Ovary (tissue), 9 donors: ENCODE data around the gene NEK3. TPM values are rescaled to one million over a fixed set of nuclear protein-coding genes. Genes with fewer than 3 reads are reported as not detected.

Experiments
- DNase-seq, 5 donors: peaks; one replicate each; pipeline ENCODE4 v3.0.0-alpha.2; 2019 to 2020
- H3K27ac ChIP-seq, 2 donors: fragments of 200-600 bp; one replicate each; pipeline versions ENCODE4 v1.5.1 to v1.8.0; 2019 to 2022
- H3K27me3 ChIP-seq: fragments of 200-600 bp; one replicate; pipeline ENCODE4 v1.8.0; 2022
- H3K36me3 ChIP-seq: fragments of 200-600 bp; sonication (generic); one replicate; pipeline ENCODE4 v1.5.1; 2019
- H3K4me1 ChIP-seq: one replicate; pipeline ENCODE4 v1.8.1; 2013; ENCODE audit warnings: mild to moderate bottlenecking, moderate library complexity; ENCODE audit not compliant: insufficient read depth
- H3K4me3 ChIP-seq: fragments of 200-600 bp; sonication (generic); one replicate; pipeline ENCODE4 v1.5.1; 2017
- H3K9me3 ChIP-seq, 2 donors: fragments of 200-600 bp in 1 of 2; sonication (generic) in 1 of 2; one replicate each; pipeline versions ENCODE4 v1.5.1 to v1.8.1; 2013 to 2019; ENCODE audit warnings: mild to moderate bottlenecking in 1 of 2, moderate library complexity in 1 of 2
- EP300 ChIP-seq: sonication (generic); formaldehyde crosslinking; IDR thresholded peaks from one replicate; pipeline ENCODE4 v1.6.1; 2017; ENCODE audit warnings: antibody characterized with exemption
- POLR2A ChIP-seq: fragments of 450-650 bp; IDR thresholded peaks from one replicate; pipeline ENCODE4 v1.6.1; 2017; ENCODE audit warnings: antibody characterized with exemption, mild to moderate bottlenecking, moderate library complexity
- WGBS, 3 donors: extraction: QIAGEN DNeasy Blood & Tissue Kit in 1 of 3; methylation state at CpG; one replicate each; pipeline versions ENCODE4 v1.1.5 to v1.1.7; 2013 to 2017; 5-methylcytosine and 5-hydroxymethylcytosine counted together
- intact Hi-C, 4 donors: fragments of 100-400 bp; cut with DNase I; formaldehyde crosslinking; loops; one replicate each; pipeline versions ENCODE4 v1.11.0 to v1.15.1; 2022 to 2023
- polyA plus RNA-seq, 2 donors: library from polyadenylated mRNA; stranded (reverse); fragments of 200-250 nt in 1 of 2; fragments of 350-450 nt in 1 of 2; fragmentation: Illumina TruSeq in 1 of 2; extraction: RNeasy Lipid Tissue Mini Kit (QIAGEN cat#74804) in 1 of 2; gene quantifications; one replicate each; pipeline ENCODE4 v1.2.3, GENCODE V29; 2013 to 2014
- total RNA-seq, 7 donors: library from RNA; depleted of rRNA in 2 of 7; stranded (reverse); fragments of >200 nt in 2 of 7; fragmentation: NEBNext Ultra II Directional in 3 of 7; extraction: Animal tissue kit (Norgen Biotek cat#: 25700) in 3 of 7; gene quantifications; one replicate each; pipeline versions ENCODE4 v1.1.0 to v1.2.4, GENCODE V29; 2016 to 2023
- TF ChIP-seq, protein P1 (sequence below), 3 donors: fragments of 450-650 bp in 2 of 3; fragments of 200-600 bp in 1 of 3; IDR thresholded peaks; one replicate each; pipeline versions ENCODE4 v1.5.1 to v1.8.0; 2016 to 2022; ENCODE audit warnings: antibody characterized with exemption in 3 of 3, mild to moderate bottlenecking in 1 of 3
- donor health status: DM: no; HTN: no; CAD: no; lungs with moderate emphysema.
- donor health status: DM: no; HTN: no; CAD: no.
- donor health status: Bipolar disorder and iron deficiency.
- donor health status: DM: yes; HTN: yes; CAD: no.
- donor health status: DM: no; HTN: no; CAD: no.
- donor health status: DM: yes; HTN: yes; CAD: no.

NEK3 gene
- total and polyA plus RNA-seq, 9 donors = 7.1 to 17.4 (median 11.7) TPM

DNA sequence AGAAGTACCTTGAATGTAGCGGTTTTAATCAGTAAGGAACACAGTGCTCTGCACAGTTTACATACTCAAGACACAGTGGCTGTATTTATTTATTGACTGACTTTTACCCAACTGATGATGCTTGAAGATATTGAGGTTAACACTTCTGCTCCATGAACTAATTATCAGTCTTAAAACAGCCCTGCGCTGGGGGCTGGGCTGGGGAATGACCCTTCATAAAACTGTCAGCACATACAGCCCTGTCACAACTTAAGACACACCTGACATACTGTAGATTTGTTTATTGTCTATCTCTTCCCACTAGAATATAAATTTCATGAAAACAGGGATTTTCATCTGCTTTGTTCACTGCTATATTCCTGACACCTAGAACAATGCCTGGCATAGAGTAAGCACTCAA, 41.3 kb downstream of the NEK3 start:
- Histone ChIP-seq H3K4me3 (no peak overlapping the region), H3K4me1 (no peaks in the 10 kb centered on the region), H3K27me3 (no peaks in the 10 kb centered on the region), H3K27ac (no peak overlapping the region), H3K9me3 (no peaks in the 10 kb centered on the region), H3K36me3 (no peaks in the 10 kb centered on the region)
- TF ChIP-seq, protein P1, sequence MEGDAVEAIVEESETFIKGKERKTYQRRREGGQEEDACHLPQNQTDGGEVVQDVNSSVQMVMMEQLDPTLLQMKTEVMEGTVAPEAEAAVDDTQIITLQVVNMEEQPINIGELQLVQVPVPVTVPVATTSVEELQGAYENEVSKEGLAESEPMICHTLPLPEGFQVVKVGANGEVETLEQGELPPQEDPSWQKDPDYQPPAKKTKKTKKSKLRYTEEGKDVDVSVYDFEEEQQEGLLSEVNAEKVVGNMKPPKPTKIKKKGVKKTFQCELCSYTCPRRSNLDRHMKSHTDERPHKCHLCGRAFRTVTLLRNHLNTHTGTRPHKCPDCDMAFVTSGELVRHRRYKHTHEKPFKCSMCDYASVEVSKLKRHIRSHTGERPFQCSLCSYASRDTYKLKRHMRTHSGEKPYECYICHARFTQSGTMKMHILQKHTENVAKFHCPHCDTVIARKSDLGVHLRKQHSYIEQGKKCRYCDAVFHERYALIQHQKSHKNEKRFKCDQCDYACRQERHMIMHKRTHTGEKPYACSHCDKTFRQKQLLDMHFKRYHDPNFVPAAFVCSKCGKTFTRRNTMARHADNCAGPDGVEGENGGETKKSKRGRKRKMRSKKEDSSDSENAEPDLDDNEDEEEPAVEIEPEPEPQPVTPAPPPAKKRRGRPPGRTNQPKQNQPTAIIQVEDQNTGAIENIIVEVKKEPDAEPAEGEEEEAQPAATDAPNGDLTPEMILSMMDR (IDR thresholded peaks at IDR 0.05) = no peak
- WGBS, 3 donors = 82 to 89% (median 85%) methylated on average over 2 of the region's 2 CpGs
- intact Hi-C loops = no loop called here
- no peak for DNase-seq

DNA sequence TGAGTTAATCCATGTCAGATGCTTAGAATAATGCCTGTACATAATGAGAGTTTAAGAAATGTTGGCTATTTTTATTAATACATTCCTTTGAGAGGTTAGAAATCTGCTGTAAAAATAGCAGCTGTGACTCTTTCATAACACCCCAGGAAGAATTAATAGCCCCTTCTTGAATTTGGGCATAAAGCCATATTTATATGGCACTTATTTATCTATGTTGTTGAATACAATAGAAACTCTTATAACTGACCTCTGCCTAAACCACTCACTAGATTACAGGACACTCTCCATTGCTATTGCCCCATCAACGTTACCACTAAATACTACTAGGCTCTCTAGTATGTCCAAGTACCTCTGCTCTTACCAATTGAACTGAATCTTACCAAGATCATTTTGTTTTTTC, 46.8 kb downstream of the NEK3 start:
- Histone ChIP-seq H3K9me3 (no peaks in the 10 kb centered on the region), H3K4me1 (no peaks in the 10 kb centered on the region), H3K36me3 (no peaks in the 10 kb centered on the region), H3K27me3 (no peaks in the 10 kb centered on the region), H3K4me3 (no peak overlapping the region), H3K27ac (no peak overlapping the region)
- 70 to 86% (median 76%) methylated on average over 1 of the region's 1 CpG for WGBS, 3 donors
- TF ChIP-seq EP300 (no peak), POLR2A (no peak)
- TF ChIP-seq, protein P1 (IDR thresholded peaks at IDR 0.05) = no peak
- intact Hi-C loops = no loop called here
- no peak for DNase-seq

DNA sequence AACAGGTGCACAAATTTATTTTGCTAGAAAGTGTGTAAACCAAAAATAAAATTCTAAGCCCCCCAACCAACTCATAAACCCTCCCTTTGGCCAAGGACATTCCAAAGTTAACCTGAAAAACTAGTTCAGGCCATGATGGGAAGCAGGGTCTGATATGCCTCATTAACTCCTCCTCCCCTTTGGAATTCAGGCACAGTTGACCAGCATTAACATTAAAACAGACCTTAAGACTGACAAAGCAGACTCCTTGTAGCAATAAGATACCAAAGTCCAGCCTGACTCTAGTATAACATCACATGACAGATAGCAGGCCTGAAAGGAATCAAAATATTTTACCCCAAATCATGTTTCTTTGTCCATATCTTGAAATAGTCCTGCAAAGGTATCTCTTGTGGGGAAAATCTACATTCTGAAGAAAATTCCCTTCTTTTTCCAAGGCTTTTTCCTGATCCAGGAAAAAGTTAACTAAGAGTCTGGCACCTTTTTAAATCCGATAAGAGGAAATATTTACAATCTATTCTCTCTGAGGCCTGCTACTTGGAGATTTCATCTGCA, 50.2 kb downstream of the NEK3 start:
- Histone ChIP-seq H3K9me3 (no peaks in the 10 kb centered on the region), H3K27ac (no peak overlapping the region), H3K4me1 (no peaks in the 10 kb centered on the region), H3K36me3 (no peaks in the 10 kb centered on the region), H3K27me3 (no peaks in the 10 kb centered on the region), H3K4me3 (no peak overlapping the region)
- TF ChIP-seq POLR2A = no peak
- TF ChIP-seq EP300 = no peak
- TF ChIP-seq, protein P1 (IDR thresholded peaks at IDR 0.05) = no peak
- intact Hi-C loops = no loop called here
- 78 to 91% (median 89%) methylated on average over 1 of the region's 1 CpG for WGBS, 3 donors
- no peak for DNase-seq

DNA sequence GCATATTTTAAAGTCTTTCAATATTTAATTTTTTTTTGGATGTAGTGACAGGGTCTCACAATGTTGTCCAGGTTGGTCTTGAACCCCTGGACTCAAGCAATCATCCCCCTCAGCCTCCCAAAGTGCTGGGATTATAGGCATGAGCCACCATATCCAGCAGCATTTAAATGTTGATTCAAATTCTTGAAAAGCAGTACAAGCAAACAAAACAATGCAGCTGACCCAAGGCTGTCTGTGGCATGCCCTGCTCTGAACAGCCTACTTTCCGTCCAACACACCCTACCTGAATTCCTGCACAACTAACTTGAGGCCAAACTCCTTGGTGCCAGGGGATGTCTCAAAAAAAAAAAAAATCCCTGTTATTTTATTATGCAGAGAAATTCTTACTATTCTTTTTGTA, 53.6 kb downstream of the NEK3 start:
- TF ChIP-seq EP300 (no peak), POLR2A (no peak)
- TF ChIP-seq, protein P1 (IDR thresholded peaks at IDR 0.05) = no peak
- Histone ChIP-seq H3K4me1 (no peaks in the 10 kb centered on the region), H3K4me3 (no peak overlapping the region), H3K27ac (no peak overlapping the region), H3K27me3 (no peaks in the 10 kb centered on the region), H3K9me3 (no peaks in the 10 kb centered on the region), H3K36me3 (no peaks in the 10 kb centered on the region)
- WGBS, 3 donors = 74 to 86% (median 85%) methylated on average over 1 of the region's 1 CpG
- intact Hi-C loops = no loop called here
- no peak for DNase-seq
